HCT116 (cell line): ENCODE results near the gene FAM89B.

Experiments used
- CEBPB ChIP-seq: IDR thresholded peaks from 2 replicates; pipeline ENCODE4 v1.6.1; 2012; ENCODE audit warnings: low read depth
- POLR2AphosphoS5 ChIP-seq: IDR thresholded peaks from 2 replicates; pipeline ENCODE4 v1.6.1; 2011; ENCODE audit warnings: mild to moderate bottlenecking, low read depth, low read length, moderate library complexity
- RAD21 ChIP-seq: IDR thresholded peaks from 2 replicates; pipeline ENCODE4 v1.6.1; 2012; ENCODE audit warnings: low read depth, mild to moderate bottlenecking
- SP1 ChIP-seq: IDR thresholded peaks from 2 replicates; pipeline ENCODE4 v1.6.1; 2012; ENCODE audit warnings: low read depth

- TF ChIP-seq CEBPB, result no peak
- TF ChIP-seq RAD21, result no peak
- no peak for TF ChIP-seq POLR2AphosphoS5
- TF ChIP-seq SP1, result no peak
Measured at GRCh38 chr11:65589444-65590239, 17.3 kb downstream of the FAM89B start.
